Inflammatory macrophage (primary cell): Measurements from ENCODE around the gene ZNF785.
A peak's percentile ranks its signal among the peaks of the same experiment; 100 is the strongest.
"Not testable (repeated sequence)": the region's sequence is repeated elsewhere in the genome, so short reads cannot be mapped to it uniquely, and the experiment has no call there.

Experiments used
- DNase-seq, 2 donors: peaks; one replicate each; pipeline ENCODE4 v3.0.0-alpha.2; 2020 to 2022

ZNF785 gene

GRCh38 chr16:30565526-30565925 is 20.0 kb downstream of the ZNF785 start:
- DNase-seq: no peak

GRCh38 chr16:30562021-30562420 is 23.5 kb downstream of the ZNF785 start:
- DNase-seq: no peak

- DNase-seq: peak in 1 of 2 donors; percentile 17
These were observed 24.2 kb downstream of the ZNF785 start for GRCh38 chr16:30561089-30561816.

- peak; percentile 50 to 59 for DNase-seq
These were observed 25.8 kb downstream of the ZNF785 start for GRCh38 chr16:30559690-30560089.

GRCh38 chr16:30558789-30559377 is 26.6 kb downstream of the ZNF785 start:
- DNase-seq: no peak

- peak; percentile 99 for DNase-seq
These were observed 27.3 kb downstream of the ZNF785 start, which contains the start of gene ZNF764 for GRCh38 chr16:30557957-30558788. TSS of gene ZNF764 (minus strand) at chr16:30558374. CDS start at chr16:30558182, 192 bp downstream.

- no peak for DNase-seq
These were observed 27.9 kb downstream of the ZNF785 start for GRCh38 chr16:30557707-30557956.

- no peak for DNase-seq
These were observed 29.4 kb downstream of the ZNF785 start for GRCh38 chr16:30556125-30556473.

- no peak for DNase-seq
These were observed 30.0 kb downstream of the ZNF785 start for GRCh38 chr16:30555315-30556124.

- no peak for DNase-seq
These were observed 30.8 kb downstream of the ZNF785 start for GRCh38 chr16:30554557-30555314.

- DNase-seq: peak in 1 of 2 donors; percentile 29
These were observed 32.1 kb downstream of the ZNF785 start for GRCh38 chr16:30553393-30553899.

GRCh38 chr16:30552956-30553355 is 32.5 kb downstream of the ZNF785 start:
- DNase-seq: no peak

- DNase-seq: no peak
These were observed 33.7 kb downstream of the ZNF785 start for GRCh38 chr16:30551781-30552180.

GRCh38 chr16:30548416-30549253 is 36.9 kb downstream of the ZNF785 start:
- DNase-seq: no peak

GRCh38 chr16:30546115-30546514 is 39.4 kb downstream of the ZNF785 start:
- peak; percentile 60 to 65 for DNase-seq

GRCh38 chr16:30543067-30543466 is 42.4 kb downstream of the ZNF785 start:
- DNase-seq: no peak

- peak in 1 of 2 donors; percentile 31 for DNase-seq
These were observed 43.8 kb downstream of the ZNF785 start for GRCh38 chr16:30541502-30542329.

GRCh38 chr16:30540916-30541464 is 44.5 kb downstream of the ZNF785 start:
- not testable (repeated sequence) for DNase-seq

- DNase-seq: not testable (repeated sequence)
These were observed 45.4 kb downstream of the ZNF785 start for GRCh38 chr16:30539986-30540526.
